HG03097 (cell line): ENCODE data around the gene PROKR2.

Source experiments
- ATAC-seq: cut with Tn5 transposase; IDR thresholded peaks from one replicate; pipeline ENCODE4 v1.9.1; 2021; ENCODE audit not compliant: unreplicated experiment, low FRiP score

The PROKR2 gene

DNA sequence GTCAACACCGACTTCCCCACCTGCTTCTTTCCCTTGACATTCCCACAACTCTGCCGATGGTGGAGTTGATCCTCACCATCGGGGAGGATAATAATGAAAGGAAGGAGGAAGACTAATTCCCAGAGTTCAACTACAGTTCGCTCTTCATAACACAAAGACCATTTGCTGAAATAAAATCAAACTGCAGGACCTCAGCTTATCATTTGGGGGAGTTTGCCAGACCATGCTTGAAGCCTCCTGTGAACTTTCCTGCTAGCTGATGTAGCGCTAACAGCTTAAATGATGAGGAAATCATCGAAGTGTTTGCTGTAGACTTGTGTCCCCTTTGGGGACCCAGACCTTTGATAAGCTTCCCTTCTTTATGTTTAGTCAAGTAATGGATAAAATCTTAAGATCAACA, 26.2 kb downstream of the PROKR2 start:
- no peak for ATAC-seq

DNA sequence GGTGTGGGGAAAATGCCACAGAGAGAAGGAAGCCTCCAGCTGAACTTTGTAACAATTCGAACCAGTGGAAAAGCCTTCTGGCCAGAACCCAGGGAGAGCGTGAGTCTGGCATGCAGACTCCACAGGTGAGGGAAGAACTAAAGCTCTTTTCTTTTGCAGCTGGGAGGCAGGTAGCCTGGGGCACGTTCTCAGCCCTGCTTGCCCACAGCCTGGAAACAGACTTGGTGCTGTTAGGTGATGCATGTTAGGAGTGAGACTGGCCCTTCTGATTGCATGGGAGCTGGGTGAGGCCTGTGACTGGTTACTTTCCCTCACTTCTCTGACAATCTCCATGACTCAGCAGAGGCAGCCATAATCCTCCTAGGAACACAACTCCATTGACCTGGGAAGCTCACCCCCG, 34.2 kb downstream of the PROKR2 start:
- no peak for ATAC-seq

DNA sequence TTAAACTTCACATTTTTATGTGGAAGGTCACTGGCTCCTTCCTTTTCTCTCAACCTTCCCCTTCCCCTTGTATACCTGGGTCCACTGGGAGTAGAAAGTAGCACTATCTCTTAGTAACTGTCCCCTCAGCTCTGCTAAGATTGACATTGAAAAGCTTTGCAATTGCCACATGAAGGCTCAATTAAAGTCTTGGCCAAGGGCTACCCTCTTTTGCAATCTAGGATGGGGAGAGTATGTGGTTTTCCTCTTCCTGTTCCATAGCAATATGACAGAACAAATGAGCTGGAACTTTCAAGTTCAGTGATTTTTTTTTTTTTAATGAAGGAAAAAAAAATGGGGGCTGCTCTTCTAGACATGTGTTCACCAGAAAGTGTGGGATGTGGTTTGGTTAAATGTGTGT, 37.1 kb downstream of the PROKR2 start:
- ATAC-seq, result no peak

DNA sequence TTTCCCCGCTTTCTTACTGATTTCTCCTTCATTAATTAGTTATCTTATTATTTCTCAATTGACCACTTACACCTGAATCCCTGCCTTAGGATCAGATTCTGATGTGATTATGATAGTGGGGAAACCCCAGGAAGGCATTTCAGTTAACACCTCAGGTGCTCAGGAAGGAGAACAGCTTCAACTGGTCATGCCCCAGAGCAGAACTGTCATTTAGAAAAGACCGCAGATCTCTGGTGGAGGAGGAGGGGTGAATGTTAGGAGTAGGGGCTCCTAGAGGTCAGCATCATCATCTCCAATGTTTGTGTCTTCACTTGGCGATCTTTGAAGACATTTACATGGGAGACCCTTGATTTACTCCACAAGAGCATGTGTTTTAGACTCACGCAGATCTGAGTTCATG, 44.5 kb downstream of the PROKR2 start:
- no peak for ATAC-seq

DNA sequence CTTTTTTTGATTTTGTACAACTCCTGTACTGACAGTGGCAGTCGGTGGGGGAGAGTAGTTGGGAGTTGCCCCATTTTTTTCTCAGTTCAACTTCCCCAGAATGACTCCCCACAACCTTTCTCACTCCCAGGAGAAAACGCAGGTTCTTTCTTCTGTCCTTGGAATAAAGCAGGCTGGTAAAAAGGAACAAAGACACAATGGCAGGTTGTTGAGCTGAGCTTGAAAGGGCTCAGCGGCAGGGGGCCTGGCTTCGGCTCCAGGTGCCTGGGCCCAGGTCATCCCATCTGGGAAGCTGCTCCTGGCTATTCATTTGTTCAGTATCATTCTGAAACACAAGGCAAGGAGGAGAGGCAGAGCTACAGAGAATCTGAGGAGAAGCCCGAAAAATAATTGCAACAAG, 46.2 kb downstream of the PROKR2 start:
- no peak for ATAC-seq

DNA sequence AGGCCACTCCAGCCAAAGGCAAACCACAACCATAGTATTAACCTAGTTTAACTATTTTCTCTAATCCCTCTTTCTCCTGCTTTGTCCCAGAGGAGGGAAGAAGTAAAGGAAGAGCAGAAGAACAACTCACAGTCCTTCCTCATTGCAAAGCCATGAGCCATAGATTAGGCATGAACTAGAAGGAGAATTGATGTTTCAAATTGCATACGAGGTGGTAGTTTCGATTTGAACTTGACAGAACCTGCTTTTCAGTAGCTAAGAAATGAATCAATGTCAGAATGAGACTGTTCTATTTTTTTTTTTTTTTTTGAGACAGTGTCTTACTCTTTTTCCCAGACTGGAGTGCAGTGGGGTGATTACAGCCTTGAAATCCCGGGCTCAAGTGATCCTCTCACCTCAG, 48.3 kb downstream of the PROKR2 start:
- no peak for ATAC-seq

DNA sequence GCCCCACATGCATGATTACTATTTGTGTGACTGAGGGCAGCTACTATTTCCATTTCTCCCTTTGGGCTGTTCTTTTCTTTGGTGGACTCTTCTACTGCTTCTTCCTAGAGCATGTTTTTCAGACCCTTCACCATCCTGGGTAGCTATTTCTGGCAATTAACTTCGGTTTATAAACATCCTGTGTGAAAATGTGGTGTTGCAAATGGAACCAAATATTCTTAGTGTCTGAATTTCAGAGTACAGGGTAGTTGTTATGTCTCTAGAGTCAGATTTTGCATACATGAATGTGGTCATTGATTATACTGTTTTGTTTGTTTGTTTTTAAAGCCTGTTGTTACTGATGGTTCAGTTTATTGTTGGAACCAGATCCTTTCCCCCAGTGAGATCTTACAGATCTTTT, 49.7 kb downstream of the PROKR2 start:
- no peak for ATAC-seq
